ENCODE data around the gene AREG.

DNA sequence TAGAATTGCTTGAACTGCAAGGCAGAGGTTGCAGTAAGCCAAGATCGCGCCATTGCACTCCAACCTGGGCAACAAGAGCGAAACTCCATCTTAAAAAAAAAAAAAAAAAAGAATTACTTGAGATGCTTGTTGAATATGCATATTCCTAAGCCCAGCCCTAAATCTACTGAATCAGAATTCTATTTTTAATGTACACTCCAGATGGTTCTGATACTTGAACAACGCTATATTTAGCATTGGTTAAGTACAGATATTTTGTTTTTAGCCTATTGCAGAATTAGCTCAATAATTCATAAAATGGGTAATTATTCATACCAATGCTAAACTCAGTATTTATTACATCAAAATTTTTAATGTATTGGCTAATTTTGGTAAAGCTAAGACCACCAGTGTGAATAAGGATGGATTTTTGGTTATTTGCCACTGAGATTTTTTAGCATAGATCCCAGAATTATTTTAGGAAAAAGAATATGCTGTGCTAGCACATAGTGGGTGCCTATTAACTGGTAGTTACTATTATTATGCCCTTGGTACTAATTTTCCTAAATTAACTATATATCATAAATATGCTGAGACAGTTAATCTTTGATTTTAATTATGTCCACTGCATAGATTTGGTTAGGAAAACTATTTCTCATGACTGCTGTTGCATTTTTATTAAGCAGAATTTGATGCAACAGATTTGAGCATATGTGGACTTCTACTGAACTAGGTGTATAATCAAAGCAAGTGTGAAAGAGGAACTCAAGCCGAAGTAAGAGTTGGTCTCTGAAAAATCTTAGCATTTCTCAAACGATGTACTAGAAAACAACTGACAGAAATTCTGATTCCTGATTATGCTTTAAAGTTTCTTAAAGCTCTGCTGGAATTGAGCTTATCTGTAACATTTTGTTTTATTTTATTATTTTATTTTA is 9.2 kb downstream of the AREG start:
- TF ChIP-seq, protein P1, sequence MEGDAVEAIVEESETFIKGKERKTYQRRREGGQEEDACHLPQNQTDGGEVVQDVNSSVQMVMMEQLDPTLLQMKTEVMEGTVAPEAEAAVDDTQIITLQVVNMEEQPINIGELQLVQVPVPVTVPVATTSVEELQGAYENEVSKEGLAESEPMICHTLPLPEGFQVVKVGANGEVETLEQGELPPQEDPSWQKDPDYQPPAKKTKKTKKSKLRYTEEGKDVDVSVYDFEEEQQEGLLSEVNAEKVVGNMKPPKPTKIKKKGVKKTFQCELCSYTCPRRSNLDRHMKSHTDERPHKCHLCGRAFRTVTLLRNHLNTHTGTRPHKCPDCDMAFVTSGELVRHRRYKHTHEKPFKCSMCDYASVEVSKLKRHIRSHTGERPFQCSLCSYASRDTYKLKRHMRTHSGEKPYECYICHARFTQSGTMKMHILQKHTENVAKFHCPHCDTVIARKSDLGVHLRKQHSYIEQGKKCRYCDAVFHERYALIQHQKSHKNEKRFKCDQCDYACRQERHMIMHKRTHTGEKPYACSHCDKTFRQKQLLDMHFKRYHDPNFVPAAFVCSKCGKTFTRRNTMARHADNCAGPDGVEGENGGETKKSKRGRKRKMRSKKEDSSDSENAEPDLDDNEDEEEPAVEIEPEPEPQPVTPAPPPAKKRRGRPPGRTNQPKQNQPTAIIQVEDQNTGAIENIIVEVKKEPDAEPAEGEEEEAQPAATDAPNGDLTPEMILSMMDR (conservative IDR thresholded peaks at IDR 0.05; ENCODE audit: low read depth, low read length) = no peak
- TF ChIP-seq FOS (IDR thresholded peaks at IDR 0.05; ENCODE audit: low read depth, low read length) (no peak), POLR2A (IDR thresholded peaks at IDR 0.05; ENCODE audit: low read depth, low read length) (no peak), CHD1 (IDR thresholded peaks at IDR 0.05; ENCODE audit: low read depth, low read length) (no peak)

Measured in IMR-90 (cell line).